C4-2B (cell line): Measurements from ENCODE around the gene WWOX.

Source experiments
- H3K27ac ChIP-seq: fragments of 450-650 bp; 2 replicates; pipeline ENCODE4 v1.5.1; 2017
- ZFX ChIP-seq: fragments of 450-650 bp; IDR thresholded peaks from 2 replicates; pipeline ENCODE4 v1.6.1; 2017
- TF ChIP-seq, protein P1 (sequence below): fragments of 450-650 bp; conservative IDR thresholded peaks from 2 replicates; pipeline ENCODE4 v1.5.1; 2017; ENCODE audit warnings: mild to moderate bottlenecking

WWOX gene

DNA sequence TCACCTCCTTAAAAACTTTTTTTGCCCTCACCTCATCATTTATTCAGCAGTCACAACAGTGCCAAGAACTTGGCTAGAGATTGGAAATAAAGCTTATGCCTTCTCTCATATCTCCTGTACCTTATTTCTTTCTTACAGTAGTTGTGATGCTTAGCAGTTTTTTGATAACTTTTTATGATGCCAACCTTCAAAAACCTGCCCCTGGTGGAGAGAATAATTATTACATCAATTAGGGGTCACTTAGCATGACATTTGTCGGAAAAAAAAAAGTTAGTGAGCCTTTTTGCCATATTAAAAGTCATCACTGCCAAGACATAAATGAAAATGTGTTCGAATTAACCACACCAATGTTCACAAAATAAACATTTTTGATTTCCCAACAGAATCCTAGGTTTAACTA is 296.6 kb downstream of the WWOX start:
- no peak overlapping the region for H3K27ac ChIP-seq
- TF ChIP-seq ZFX, result no peak
- TF ChIP-seq, protein P1, sequence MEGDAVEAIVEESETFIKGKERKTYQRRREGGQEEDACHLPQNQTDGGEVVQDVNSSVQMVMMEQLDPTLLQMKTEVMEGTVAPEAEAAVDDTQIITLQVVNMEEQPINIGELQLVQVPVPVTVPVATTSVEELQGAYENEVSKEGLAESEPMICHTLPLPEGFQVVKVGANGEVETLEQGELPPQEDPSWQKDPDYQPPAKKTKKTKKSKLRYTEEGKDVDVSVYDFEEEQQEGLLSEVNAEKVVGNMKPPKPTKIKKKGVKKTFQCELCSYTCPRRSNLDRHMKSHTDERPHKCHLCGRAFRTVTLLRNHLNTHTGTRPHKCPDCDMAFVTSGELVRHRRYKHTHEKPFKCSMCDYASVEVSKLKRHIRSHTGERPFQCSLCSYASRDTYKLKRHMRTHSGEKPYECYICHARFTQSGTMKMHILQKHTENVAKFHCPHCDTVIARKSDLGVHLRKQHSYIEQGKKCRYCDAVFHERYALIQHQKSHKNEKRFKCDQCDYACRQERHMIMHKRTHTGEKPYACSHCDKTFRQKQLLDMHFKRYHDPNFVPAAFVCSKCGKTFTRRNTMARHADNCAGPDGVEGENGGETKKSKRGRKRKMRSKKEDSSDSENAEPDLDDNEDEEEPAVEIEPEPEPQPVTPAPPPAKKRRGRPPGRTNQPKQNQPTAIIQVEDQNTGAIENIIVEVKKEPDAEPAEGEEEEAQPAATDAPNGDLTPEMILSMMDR, result peak; percentile 65

DNA sequence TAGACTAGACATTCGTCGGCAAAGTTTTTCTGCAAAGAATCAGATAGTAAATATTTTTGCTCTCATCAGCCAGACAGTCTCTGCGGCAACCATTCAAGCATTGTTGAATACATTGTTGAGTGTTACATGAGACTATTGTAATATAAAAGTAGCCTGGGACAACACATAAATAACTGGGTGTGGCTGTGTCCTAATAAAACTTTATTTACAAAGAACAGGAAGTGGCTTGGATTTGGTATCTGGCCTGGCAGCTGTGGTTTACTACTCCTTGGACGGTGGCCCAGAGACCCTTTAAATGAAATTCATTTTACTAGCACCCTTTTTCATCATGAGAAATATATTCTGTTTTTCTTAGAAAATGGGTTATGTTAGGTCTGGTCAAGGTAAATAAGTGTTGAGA is 297.2 kb downstream of the WWOX start:
- H3K27ac ChIP-seq, result no peak overlapping the region
- TF ChIP-seq ZFX, result no peak
- TF ChIP-seq, protein P1, result no peak

DNA sequence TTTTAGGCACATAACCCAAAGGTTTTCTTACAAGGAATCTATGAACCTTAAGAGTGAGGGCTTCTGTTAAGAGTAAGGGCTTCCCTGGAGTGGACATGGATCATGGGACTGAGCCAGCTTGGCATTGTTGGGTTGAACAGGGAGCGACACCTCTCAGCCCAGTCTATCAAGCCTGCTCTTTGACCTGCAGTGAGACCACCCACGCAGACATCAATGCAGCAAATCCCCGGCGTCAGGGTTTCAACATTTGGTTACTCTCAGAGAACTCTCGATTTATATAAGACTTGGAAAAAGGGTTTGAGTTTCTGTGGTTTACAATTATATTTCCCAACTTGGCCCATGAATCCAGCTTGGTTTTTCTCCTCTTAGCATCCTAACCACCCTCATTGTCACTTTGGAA is 299.9 kb downstream of the WWOX start:
- H3K27ac ChIP-seq, result no peak overlapping the region
- TF ChIP-seq ZFX, result no peak
- TF ChIP-seq, protein P1, result no peak

DNA sequence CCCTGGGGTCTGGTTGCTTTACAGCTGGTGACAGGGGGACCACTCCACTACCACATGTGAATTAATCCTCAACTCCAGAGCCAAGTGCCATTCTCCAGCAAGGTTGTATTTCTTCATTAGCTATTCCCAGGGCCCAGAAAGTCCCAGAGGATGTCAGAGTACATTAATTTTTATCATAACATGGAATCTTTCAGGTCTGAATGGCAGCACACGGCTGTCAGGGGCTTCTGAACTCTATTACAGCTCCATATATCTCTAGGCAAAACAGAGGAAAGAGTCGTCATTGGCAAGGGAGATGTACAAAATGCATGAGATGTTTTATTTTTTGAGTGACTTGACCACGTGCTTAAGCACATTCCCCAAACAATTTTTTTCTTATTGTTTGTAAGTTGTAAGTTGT is 303.4 kb downstream of the WWOX start:
- TF ChIP-seq, protein P1, result no peak
- no peak for TF ChIP-seq ZFX
- H3K27ac ChIP-seq, result no peak overlapping the region

DNA sequence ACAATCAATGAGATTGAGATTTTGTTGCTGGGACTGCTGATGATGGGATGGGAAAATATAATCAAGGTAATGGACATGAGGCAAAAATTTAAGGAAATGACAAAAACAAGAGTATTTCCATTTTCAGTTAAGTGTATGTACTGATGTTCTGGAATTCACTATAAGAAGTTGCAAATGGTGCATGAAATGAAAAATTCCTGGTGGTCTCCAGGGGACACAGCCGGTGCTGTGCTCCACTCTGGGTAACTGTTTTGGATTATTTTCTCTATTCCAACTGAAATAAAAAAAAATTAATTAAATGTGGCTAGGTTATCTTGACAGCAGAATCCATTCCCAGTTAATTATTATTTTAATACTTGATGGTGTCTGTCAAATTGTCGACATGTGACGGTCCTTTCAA is 305.6 kb downstream of the WWOX start:
- TF ChIP-seq, protein P1, result no peak
- no peak for TF ChIP-seq ZFX

DNA sequence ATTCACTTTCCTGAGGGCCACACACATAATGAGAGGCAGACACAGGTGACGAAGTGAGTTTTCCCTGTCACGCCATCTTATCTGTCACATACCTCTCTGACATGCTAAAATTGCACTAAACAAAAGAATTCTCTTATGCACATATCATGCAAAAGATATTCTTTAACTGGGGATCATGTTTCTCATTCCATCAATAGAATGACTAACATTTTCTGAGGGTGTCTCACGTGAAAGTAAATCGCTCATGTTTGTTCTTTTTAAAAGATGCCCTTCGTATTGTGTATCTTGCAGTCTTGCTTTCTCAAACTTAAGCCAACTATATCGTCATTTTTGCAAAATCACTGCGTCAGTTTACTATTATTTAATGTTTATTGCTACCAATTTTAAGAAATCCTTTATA is 306.4 kb downstream of the WWOX start:
- no peak overlapping the region for H3K27ac ChIP-seq
- TF ChIP-seq ZFX, result no peak
- TF ChIP-seq, protein P1, result no peak

More for the DNA sequence above, 305.6 kb downstream of the WWOX start:
- no peak overlapping the region for H3K27ac ChIP-seq

DNA sequence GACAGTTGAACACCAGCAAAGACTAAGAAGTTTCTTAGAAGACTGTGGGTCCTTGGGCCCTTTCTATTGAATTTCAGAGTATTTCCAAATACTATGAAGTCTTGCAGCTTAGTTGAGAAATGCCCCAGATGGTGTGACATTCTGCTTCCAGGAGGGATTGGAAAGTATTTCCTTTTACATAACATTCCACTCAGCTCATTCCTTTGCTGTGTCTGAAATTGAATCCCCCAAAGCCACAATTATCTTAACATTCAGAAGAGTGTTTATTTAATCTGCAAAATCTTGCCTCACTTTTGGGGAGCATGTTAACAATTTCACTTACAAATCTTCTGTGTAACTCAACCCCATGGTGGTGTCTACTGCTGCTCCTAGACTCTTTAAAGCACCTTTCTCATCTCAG is 307.7 kb downstream of the WWOX start:
- TF ChIP-seq ZFX, result no peak
- TF ChIP-seq, protein P1, result no peak

More for the DNA sequence above, 307.7 kb downstream of the WWOX start:
- H3K27ac ChIP-seq, result no peak overlapping the region
